CD4-positive, alpha-beta T cell treated with Interleukin-2 at 100 ng/mL for 4 hours (primary cell): ENCODE measurements around the gene IRF1.
"Not testable (repeated sequence)": the region's sequence is repeated elsewhere in the genome, so short reads cannot be mapped to it uniquely, and the experiment has no call there.

Source experiments
- DNase-seq: peaks from one replicate; pipeline ENCODE4 v3.0.0-alpha.2; 2020; ENCODE audit warnings: low spot score

IRF1 gene

DNA sequence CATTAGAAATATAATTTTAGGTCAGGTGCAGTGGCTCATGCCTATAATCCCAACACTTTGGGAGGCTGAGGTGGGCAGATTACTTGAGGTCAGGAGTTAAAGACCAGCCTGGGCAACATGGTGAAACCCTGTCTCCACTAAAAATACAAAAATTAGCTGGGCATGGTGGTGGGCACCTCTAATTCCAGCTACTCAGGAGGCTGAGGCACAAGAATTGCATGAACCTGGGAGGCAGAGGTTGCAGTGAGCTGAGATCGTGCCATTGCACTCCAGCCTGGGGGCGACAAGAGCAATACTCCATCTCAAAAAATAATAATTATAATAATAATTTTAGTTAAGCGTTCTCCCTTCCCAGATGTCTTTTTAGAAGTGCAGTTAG lies 52.3 kb downstream of the IRF1 start:
- DNase-seq = not testable (repeated sequence)

DNA sequence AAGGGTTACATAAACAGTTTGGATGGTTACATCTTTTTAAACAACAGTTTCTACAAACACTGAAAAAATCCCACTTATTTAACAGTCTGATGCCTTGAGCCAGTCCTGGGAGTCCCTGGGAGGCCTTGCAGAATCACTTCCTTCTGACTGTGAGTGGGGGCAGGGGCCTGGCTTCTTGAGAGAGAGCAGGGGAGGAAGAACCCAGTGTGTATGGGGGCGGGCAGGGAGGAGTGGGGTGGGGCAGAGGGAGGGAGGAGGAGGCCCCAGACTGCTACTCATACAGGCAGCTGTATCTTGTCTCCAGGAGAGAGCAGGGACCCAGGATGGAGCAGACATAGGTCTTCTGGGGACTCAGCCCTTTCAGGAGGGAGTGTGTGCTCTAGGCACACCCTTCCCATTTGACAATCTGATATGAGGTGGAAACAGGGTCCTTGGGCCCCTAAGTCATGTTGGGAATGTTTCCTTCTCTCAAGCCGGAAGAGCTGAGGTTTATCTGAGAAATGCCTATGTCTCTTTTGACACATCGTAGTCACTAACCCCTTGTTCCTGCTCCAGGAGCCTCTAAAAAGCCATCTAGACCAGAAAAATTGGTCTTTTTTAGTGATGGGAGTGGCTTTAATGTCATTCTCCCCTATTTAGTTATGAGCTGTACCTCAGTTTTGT lies 52.8 kb downstream of the IRF1 start:
- peak; percentile 60 for DNase-seq

DNA sequence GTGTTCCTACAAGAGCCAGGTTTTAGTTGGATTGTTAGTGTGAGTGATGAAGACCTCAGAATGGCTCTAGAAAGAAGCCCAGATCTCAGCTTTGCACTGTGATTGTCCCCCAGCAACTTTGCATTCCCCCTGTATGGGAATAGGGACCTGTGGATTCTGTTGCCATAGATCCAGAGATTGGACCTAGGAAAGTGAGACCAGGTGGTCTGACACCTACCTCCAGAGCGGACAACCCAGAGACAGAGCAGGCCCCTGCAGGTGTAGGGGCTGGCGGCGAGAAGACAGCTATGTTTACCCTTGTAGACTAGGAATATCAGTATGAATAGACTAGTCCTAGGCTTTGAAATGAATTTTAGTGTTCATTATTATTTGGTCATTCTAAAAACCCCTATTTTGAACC lies 53.6 kb downstream of the IRF1 start:
- no peak for DNase-seq

DNA sequence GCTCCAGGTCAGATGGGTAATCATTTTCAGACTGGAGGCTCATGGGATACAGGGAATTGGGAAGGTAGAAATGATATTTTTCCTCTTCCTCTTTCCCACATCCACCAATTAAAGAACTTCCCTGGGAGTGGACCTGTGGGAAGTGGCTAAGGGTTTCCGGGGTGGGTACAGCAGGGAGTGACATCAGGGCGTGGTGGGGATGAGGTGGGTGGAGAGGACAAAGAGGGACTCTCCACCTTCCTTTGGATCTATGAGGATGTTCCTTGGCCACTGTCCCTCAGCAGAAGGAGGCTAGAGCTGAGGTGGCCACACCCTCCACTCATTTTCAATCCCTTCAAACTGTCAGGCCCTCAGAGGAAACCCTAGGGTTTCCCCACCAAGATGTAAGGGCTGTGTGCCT lies 54.7 kb downstream of the IRF1 start:
- DNase-seq = no peak

DNA sequence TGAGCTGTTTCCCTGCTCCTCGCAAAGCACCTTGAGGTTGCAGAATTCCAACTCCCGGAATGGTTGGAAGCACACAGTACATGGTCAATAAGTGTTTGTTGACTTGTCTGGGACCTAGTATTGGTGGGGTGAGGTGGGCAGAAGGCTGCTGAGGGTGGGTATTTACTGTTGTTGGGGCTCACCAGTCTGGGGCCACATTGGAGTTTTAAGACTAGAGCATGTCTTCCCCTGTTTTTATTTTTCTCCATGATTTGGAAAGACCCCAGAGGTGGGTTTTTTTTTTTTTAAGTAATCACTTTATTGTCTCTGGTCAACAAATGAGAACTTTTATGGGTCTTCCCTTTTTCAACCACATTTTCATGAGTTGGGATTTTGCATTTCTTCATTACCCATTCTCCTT lies 55.1 kb downstream of the IRF1 start:
- DNase-seq = no peak

DNA sequence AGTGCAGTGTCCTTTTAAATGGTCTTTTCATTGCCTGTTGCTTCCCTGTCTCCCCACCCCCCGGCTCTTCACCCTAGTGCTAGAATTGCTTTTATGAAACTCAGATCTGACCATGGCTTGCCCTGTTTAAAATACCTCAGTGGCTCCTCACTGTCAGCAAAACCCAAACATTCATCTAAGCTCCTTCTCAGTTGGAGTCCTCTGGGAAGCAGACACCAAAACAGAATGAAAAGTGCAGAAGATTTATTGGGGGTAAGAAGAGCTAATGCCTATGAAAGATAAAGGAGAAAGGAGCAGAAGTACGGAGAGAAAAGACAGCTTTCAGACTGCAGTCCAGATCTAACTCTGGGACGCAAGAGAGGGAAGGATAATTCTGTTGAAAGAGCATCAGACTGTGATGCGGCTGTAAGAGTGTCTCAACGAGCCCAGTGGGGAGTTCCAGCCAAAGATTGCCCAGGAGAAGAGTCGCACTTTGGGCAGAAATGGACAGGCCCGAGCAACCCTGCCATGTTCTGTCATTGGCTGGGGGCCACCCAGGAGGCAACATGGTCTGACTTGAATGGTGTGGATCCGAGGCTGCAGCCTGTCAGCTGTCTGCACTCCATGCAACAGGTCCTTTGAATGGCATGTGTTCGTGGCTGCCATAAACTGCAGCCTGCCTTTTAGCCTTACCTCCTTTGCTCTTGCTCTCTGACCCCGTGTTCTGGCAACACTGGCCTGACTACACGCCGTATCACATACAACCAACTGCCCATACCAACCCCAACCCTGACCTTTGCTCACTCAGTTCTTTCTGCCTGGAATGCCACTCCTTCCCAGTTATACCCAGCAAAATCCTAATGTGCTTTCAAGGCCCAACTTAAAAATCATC lies 55.9 kb downstream of the IRF1 start:
- no peak for DNase-seq

DNA sequence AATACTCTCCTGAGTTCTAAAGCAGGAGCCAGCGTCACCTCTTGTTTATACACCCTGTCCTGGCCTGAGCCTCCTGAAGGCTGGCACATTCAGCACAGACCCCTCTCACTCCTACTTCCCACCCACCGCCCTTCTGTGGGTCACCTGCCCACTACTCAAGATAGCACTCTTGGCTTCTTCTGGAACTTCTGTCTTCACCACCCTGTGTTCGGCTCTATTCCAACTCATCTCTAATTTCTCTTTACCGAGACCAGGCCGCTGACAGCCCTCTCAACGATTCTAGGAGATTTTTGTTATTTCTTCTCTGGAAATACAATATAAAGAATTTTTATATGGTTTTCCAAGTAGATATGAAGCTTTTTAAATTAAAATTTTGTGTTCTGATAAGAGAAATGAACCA lies 57.4 kb downstream of the IRF1 start:
- DNase-seq = no peak

DNA sequence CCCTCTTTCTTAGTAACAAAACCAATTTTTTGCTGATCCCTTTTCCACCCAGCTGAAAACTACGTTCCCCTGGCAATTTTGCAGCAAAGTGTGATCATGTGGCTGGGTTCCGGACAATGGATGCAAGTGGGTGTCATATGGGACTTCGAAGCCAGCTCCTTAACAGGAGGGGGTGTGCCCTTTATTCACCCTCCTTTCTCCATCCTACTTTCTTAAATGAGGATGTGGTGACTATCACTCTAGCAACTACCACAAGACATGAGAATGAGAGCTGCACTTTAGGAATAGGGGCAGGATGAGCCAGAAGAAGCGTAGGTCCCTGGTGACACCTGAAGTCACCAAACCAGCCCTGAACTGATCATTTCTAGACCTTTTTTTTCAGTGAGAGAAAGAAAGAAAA lies 58.9 kb downstream of the IRF1 start:
- DNase-seq = no peak
